SHP77 (cell line): ENCODE data around the gene ZNF747.

ENCODE experiments used
- DNase-seq, 2 experiments: peaks; one replicate each; lab custom pipeline; 2025; lab: John Stamatoyannopoulos, UW

Gene ZNF747

GRCh38 chr16:30515275-30515674 lies 19.4 kb downstream of the ZNF747 start:
- DNase-seq, result no peak

GRCh38 chr16:30511509-30511908 lies 23.1 kb downstream of the ZNF747 start:
- DNase-seq, result no peak

- no peak for DNase-seq
These were observed 24.2 kb downstream of the ZNF747 start for GRCh38 chr16:30510376-30510938.

- no peak for DNase-seq
These were observed 25.4 kb downstream of the ZNF747 start for GRCh38 chr16:30509081-30509765.

GRCh38 chr16:30503403-30504296 lies 31.0 kb downstream of the ZNF747 start:
- DNase-seq, result no peak

GRCh38 chr16:30499284-30499683 lies 35.4 kb downstream of the ZNF747 start:
- DNase-seq, result peak; percentile 58 to 81

GRCh38 chr16:30494709-30495108 lies 39.9 kb downstream of the ZNF747 start:
- no peak for DNase-seq

- DNase-seq, result no peak
These were observed 40.6 kb downstream of the ZNF747 start for GRCh38 chr16:30493941-30494488.

GRCh38 chr16:30491744-30492308 lies 42.8 kb downstream of the ZNF747 start:
- no peak for DNase-seq

GRCh38 chr16:30491229-30491628 lies 43.4 kb downstream of the ZNF747 start:
- no peak for DNase-seq

- no peak for DNase-seq
These were observed 44.4 kb downstream of the ZNF747 start for GRCh38 chr16:30490210-30490609.

GRCh38 chr16:30488764-30489605 lies 45.7 kb downstream of the ZNF747 start:
- DNase-seq, result no peak

GRCh38 chr16:30485818-30486436 lies 48.7 kb downstream of the ZNF747 start:
- DNase-seq, result no peak

GRCh38 chr16:30484887-30485286 lies 49.8 kb downstream of the ZNF747 start:
- DNase-seq, result no peak

GRCh38 chr16:30482366-30482765 lies 52.3 kb downstream of the ZNF747 start:
- DNase-seq, result no peak

GRCh38 chr16:30481381-30481780 lies 53.3 kb downstream of the ZNF747 start:
- no peak for DNase-seq
